Astrocyte of the cerebellum (primary cell): ENCODE measurements around the gene NRDC.
"Not testable (repeated sequence)": the region's sequence is repeated elsewhere in the genome, so short reads cannot be mapped to it uniquely, and the experiment has no call there.

ENCODE experiments used
- DNase-seq: peaks from one replicate; pipeline ENCODE4 v3.0.0-alpha.2; 2011; ENCODE audit warnings: low read depth
- H3K4me3 ChIP-seq: 2 replicates; pipeline ENCODE4 v1.5.1; 2011; ENCODE audit warnings: mild to moderate bottlenecking, low read depth, low read length, moderate library complexity
- CTCF ChIP-seq: IDR thresholded peaks from 2 replicates; pipeline ENCODE4 v1.5.1; 2012; ENCODE audit warnings: low read length, low read depth, moderate library complexity, mild to moderate bottlenecking; ENCODE audit errors: missing control alignments
- in situ Hi-C: cut with HindIII; loops from 2 replicates; pipeline ENCODE4 v1.10.0; 2017; ENCODE audit warnings: low sequenced_read_pairs

NRDC gene

DNA sequence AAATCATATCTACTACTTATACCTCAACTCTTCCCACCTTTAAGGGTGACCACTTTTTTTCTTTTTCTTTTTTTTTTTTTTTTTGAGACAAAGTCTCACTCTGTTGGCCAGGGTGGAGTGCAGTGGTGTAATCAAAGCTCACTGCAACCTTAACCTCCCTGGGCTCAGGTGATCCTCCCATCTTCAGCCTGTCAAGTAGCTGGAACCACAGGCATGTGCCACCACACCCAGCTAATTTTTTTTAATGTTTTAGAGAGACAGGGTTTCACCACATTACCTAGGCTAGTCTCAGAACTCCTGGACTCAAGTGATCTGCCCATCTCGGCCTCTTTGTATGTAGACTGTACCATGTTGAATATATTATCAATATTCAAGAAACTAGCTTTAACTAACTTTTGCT, 39.4 kb downstream of the NRDC start:
- no peak for TF ChIP-seq CTCF
- in situ Hi-C loops, result no loop called here
- no peak for DNase-seq
- no peak overlapping the region for H3K4me3 ChIP-seq

DNA sequence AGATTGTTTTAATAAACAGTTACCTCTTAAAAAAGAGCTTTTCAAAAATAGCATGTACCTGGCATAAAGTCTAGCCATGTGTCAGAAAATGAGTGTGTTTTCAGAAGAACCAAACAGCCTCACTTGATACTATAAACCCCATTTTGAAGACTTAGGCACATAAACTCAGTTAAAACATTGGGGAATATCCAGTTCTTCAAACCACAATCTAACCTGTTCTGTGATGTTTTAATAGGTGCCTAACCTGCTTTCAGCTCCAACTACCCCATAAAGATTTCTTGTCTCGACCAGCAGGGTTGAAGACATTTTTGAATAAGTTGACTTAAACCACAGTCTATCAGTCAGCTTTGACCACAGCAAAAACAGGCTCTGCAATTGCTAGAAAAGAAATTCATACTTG, 41.3 kb downstream of the NRDC start:
- no peak for TF ChIP-seq CTCF
- no peak overlapping the region for H3K4me3 ChIP-seq
- DNase-seq, result no peak
- in situ Hi-C loops, result no loop called here

GRCh38 chr1:51833700-51834099, 44.8 kb downstream of the NRDC start:
- in situ Hi-C loops, result no loop called here
- DNase-seq, result no peak
- no peak overlapping the region for H3K4me3 ChIP-seq
- TF ChIP-seq CTCF, result no peak

DNA sequence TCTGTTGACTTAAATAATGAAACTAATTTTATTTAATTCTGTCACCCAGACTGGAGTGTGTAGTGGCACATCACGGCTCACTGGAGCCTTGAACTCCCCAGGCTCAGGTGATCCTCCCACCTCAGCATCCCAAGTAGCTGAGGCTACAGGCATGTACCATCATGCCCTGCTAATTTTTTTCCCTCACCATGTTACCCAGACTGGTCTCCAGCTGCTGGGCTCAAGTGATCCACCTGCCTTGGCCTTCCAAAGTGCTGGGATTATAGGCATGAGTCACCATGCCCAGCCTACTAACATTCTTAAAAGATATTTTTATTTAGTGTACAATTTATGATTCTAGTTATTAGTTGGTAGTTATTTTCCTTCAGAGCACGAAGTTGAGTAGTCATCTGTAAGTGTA, 49.5 kb downstream of the NRDC start:
- TF ChIP-seq CTCF, result no peak
- no peak for DNase-seq
- in situ Hi-C loops, result no loop called here
- no peak overlapping the region for H3K4me3 ChIP-seq

DNA sequence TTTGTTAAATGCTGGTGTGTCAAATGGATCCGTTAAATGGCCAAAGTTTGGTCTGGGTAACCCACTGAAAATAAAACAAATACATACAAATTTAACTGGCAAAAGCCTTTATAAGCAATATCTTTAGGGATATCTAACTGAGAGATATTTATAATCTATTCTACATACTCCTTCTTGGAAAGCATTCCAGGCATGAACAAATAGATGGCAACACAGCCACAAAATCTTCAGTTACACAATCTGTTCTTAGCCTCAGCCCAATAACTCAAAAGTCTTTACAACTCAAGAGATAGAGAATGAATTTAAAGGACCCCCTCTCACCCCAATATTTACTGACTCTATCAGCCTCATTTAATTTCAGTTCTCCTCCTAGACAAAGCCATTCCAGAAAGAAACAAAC, 58.7 kb downstream of the NRDC start:
- in situ Hi-C loops, result no loop called here
- TF ChIP-seq CTCF, result no peak
- no peak for DNase-seq

GRCh38 chr1:51819021-51819420, 59.5 kb downstream of the NRDC start:
- DNase-seq, H3K4me3 ChIP-seq, in situ Hi-C loops: not testable (repeated sequence)

More for the DNA sequence above, 58.7 kb downstream of the NRDC start:
- no peak overlapping the region for H3K4me3 ChIP-seq

GRCh38 chr1:51818487-51818886, 60.0 kb downstream of the NRDC start:
- in situ Hi-C loops, result no loop called here
- no peak overlapping the region for H3K4me3 ChIP-seq
- no peak for TF ChIP-seq CTCF
- DNase-seq, result no peak
